A673 (cell line): ENCODE measurements around the gene ARSA.

Experiments used
- CTCF ChIP-seq: fragments of 300-800, 200-600 bp; sonication (generic); conservative IDR thresholded peaks from 2 replicates; pipeline ENCODE4 v1.5.1; 2017; ENCODE audit warnings: low read depth, mild to moderate bottlenecking, antibody characterized with exemption, low read length, moderate library complexity, mixed read lengths
- EZH2 ChIP-seq: fragments of 200-600 bp; sonication (generic); IDR thresholded peaks from 2 replicates; pipeline ENCODE4 v1.6.1; 2017; ENCODE audit warnings: borderline replicate concordance, low read depth, mild to moderate bottlenecking, mixed read lengths, antibody characterized with exemption, low read length; ENCODE audit not compliant: poor library complexity, severe bottlenecking

- TF ChIP-seq EZH2 (no peak), CTCF (no peak)
Measured at GRCh38 chr22:50633086-50633485, 5.1 kb upstream of the ARSA start.
